ENCODE measurements around the gene KIRREL2.

KIRREL2 gene

DNA sequence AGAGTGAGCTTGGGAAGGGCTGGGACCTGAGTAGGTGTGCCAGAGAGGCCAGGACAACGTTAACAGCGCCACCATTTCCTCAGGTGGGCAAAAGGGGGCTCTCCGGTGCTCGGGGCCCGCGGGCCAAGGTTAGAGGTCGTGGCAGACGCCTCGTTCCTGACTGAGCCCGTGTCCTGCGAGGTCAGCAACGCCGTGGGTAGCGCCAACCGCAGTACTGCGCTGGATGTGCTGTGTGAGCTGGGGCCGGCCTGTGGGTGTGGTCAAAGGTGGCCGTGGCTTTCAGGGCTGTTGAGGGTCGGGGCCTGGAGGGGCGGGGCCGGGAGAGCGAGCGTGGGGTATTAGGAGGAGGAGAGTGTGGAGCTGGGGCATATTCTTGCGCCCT, 3.7 kb downstream of the KIRREL2 start:
- Histone ChIP-seq H3K4me1 (peaks cover 0 to 17% (median 12%) of the 10 kb centered on the region in 4 donors), H3K9me3 (peaks cover 0 to 8% (median 0%) of the 10 kb centered on the region in 3 donors), H3K36me3 (no peaks in the 10 kb centered on the region), H3K27ac (no peak overlapping the region), H3K4me3 (no peak overlapping the region), H3K27me3 (peaks cover 9 to 65% of the 10 kb centered on the region in 2 donors)
- DNase-seq, result no peak
- TF ChIP-seq, protein P1, sequence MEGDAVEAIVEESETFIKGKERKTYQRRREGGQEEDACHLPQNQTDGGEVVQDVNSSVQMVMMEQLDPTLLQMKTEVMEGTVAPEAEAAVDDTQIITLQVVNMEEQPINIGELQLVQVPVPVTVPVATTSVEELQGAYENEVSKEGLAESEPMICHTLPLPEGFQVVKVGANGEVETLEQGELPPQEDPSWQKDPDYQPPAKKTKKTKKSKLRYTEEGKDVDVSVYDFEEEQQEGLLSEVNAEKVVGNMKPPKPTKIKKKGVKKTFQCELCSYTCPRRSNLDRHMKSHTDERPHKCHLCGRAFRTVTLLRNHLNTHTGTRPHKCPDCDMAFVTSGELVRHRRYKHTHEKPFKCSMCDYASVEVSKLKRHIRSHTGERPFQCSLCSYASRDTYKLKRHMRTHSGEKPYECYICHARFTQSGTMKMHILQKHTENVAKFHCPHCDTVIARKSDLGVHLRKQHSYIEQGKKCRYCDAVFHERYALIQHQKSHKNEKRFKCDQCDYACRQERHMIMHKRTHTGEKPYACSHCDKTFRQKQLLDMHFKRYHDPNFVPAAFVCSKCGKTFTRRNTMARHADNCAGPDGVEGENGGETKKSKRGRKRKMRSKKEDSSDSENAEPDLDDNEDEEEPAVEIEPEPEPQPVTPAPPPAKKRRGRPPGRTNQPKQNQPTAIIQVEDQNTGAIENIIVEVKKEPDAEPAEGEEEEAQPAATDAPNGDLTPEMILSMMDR (IDR thresholded peaks at IDR 0.05), result no peak
- intact Hi-C loops (cut with DNase I; ENCODE audit: low total_unique reads), result no loop called here

DNA sequence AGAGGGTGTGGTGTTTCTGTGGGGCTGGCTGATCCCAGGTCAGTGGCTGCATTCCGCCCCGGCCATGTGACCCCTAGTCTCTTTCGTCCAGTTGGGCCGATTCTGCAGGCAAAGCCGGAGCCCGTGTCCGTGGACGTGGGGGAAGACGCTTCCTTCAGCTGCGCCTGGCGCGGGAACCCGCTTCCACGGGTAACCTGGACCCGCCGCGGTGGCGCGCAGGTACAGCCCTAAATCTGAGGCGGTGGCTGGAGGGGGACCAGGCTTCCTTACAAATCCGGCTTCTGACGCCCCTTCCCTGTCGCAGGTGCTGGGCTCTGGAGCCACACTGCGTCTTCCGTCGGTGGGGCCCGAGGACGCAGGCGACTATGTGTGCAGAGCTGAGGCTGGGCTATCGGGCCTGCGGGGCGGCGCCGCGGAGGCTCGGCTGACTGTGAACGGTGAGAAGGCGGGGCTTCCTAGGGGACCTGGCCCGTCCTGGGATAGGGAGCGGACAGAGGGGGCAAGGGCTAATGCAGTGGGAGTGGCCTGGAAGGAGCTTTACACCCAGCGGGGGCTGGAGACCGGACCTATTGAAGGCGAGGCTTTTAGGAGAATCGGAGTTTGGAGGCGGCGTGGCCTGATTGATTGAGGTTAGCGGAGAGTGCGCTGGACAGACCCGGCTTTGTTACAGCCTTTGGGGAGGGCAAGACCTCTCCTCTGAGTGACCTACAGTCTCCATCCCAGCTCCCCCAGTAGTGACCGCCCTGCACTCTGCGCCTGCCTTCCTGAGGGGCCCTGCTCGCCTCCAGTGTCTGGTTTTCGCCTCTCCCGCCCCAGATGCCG, 4.3 kb downstream of the KIRREL2 start:
- peaks cover 8 to 60% of the 10 kb centered on the region in 2 donors for H3K27me3 ChIP-seq

DNA sequence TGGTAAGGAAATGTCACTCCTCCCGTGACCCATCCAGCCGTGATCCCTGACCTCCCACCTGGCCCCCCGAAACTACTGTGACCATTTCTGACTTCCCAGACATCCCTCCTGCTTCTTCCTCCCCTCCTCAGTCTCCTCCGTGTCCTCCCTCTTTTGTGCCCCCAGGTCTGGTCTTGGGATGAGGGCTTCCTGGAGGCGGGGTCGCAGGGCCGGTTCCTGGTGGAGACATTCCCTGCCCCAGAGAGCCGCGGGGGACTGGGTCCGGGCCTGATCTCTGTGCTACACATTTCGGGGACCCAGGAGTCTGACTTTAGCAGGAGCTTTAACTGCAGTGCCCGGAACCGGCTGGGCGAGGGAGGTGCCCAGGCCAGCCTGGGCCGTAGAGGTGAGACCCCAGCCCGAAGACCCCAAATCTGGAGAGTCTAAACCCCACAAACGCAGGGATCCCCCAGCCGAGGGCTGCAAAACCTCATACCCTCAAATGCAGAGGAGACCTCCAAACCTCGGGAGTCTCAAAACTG, 5.0 kb downstream of the KIRREL2 start:
- H3K27ac ChIP-seq, result no peak overlapping the region
- DNase-seq, result no peak
- H3K9me3 ChIP-seq, result peaks cover 0 to 8% (median 0%) of the 10 kb centered on the region in 3 donors
- peaks cover 2 to 54% of the 10 kb centered on the region in 2 donors for H3K27me3 ChIP-seq
- intact Hi-C loops (cut with DNase I; ENCODE audit: low total_unique reads), result no loop called here
- H3K4me3 ChIP-seq, result no peak overlapping the region
- peaks cover 0 to 7% (median 6%) of the 10 kb centered on the region in 4 donors for H3K4me1 ChIP-seq
- H3K36me3 ChIP-seq, result no peaks in the 10 kb centered on the region
- TF ChIP-seq, protein P1 (IDR thresholded peaks at IDR 0.05), result no peak

More for the DNA sequence above, 4.3 kb downstream of the KIRREL2 start:
- peaks cover 0 to 8% (median 0%) of the 10 kb centered on the region in 3 donors for H3K9me3 ChIP-seq
- DNase-seq, result no peak
- no peaks in the 10 kb centered on the region for H3K36me3 ChIP-seq
- H3K27ac ChIP-seq, result no peak overlapping the region
- no peak overlapping the region for H3K4me3 ChIP-seq
- TF ChIP-seq, protein P1 (IDR thresholded peaks at IDR 0.05), result no peak
- intact Hi-C loops (cut with DNase I; ENCODE audit: low total_unique reads), result no loop called here
- H3K4me1 ChIP-seq, result peaks cover 0 to 14% (median 11%) of the 10 kb centered on the region in 4 donors

DNA sequence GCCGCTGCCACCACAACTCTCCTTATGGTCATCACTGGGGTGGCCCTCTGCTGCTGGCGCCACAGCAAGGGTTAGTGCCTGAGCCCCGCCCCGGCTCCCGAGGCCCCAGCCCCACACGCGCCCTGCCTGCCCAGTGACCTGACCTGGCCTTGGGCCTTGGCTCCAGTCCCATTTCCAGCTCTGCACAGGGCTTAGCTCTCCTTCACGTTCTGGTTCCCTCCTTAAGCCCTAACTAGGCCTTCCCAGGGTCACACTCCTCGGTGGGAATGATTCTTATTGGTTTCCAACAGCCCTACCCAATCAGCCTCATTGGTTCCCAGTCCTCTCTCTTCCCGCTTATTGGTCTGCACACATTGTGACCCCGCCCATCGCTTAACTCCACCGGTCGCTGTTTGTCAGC, 5.8 kb downstream of the KIRREL2 start:
- Histone ChIP-seq H3K4me3 (no peak overlapping the region), H3K27me3 (peaks cover 0 to 45% of the 10 kb centered on the region in 2 donors), H3K4me1 (no peaks in the 10 kb centered on the region), H3K27ac (no peak overlapping the region), H3K36me3 (no peaks in the 10 kb centered on the region), H3K9me3 (peaks cover 0 to 8% (median 0%) of the 10 kb centered on the region in 3 donors)
- TF ChIP-seq, protein P1 (IDR thresholded peaks at IDR 0.05), result no peak
- intact Hi-C loops (cut with DNase I; ENCODE audit: low total_unique reads), result no loop called here
- no peak for DNase-seq

DNA sequence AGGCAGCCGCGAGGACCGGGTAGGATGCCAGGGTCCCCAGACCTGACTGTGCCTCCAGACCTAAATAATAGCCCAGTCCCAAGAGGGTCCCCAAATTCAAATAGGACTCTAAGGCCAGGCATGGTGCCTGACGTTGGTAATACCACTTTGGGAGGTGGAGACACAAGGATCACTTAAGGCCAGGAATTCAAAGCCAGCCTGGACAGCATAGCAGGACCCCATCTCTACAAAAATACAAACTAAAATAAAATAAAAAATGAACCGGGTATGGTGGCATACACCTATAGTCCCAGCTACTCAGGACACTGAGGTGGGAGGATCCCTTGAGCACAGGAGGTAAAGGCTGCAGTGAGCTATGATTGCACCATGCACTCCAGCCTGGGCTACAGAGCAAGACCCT, 6.3 kb downstream of the KIRREL2 start:
- TF ChIP-seq, protein P1 (IDR thresholded peaks at IDR 0.05), result no peak
- H3K9me3 ChIP-seq, result peaks cover 0 to 8% (median 0%) of the 10 kb centered on the region in 3 donors
- peaks cover 0 to 1% (median under 1%) of the 10 kb centered on the region in 4 donors for H3K4me1 ChIP-seq
- no peak for DNase-seq
- H3K27me3 ChIP-seq, result peaks cover 0 to 43% of the 10 kb centered on the region in 2 donors
- no peak overlapping the region for H3K4me3 ChIP-seq
- no peaks in the 10 kb centered on the region for H3K36me3 ChIP-seq
- intact Hi-C loops (cut with DNase I; ENCODE audit: low total_unique reads), result no loop called here
- no peak overlapping the region for H3K27ac ChIP-seq
